GM10847 (cell line): ENCODE results near the gene PAQR5.

Source experiments
- POLR2A ChIP-seq: IDR thresholded peaks from 2 replicates; pipeline ENCODE4 v1.6.1; 2011; ENCODE audit not compliant: insufficient read length; ENCODE audit errors: extremely low read depth

Gene PAQR5

DNA sequence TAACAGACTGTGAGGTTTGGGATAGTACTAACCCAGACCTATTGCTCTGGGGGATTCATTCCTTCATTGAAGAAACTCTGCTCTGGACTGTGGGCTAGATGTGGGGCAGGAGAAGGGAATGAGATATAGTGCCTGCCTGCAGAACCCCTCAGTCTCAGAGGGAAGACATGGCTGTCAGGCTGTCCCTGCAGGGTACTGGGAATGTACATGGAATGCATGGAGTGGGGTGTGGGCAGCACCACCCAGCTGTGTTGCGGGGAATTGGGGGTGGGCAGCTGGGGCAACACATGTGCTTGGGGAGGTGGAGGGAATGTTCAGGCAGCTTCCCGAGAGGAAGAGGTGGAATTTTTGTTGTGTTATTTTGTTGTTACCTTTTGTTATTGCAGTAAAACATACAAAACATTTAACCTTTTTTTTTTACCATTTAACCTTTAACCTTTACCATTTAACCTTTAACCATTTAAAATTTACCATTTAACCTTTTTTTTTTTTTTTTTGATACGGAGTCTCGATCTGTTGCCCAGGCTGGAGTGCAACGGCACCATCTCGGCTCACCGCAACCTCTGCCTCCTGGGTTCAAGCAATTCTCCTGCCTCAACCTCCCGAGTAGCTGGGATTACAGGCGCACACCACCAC, 7.3 kb downstream of the PAQR5 start:
- TF ChIP-seq POLR2A, result no peak

DNA sequence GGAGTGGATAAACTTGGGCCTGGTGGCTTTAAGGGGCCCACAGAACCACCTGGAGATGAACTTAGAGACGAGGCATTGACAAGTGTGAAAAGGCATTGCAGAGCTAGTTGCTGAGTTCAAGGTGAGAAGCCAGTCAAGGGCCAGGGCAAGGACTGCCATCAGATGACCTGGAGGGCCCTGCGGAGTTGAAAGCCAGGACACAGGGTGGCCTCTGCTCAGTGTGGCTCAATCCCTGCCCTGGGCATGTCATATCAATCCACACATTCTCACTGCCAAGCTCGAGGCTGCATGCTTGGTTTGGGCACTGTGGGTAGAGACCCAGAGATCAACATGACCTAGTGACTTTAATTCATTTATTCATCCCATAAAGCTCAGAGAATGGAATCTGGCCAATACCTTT, 9.2 kb downstream of the PAQR5 start:
- no peak for TF ChIP-seq POLR2A

GRCh38 chr15:69308949-69309348, 10.2 kb downstream of the PAQR5 start:
- no peak for TF ChIP-seq POLR2A

DNA sequence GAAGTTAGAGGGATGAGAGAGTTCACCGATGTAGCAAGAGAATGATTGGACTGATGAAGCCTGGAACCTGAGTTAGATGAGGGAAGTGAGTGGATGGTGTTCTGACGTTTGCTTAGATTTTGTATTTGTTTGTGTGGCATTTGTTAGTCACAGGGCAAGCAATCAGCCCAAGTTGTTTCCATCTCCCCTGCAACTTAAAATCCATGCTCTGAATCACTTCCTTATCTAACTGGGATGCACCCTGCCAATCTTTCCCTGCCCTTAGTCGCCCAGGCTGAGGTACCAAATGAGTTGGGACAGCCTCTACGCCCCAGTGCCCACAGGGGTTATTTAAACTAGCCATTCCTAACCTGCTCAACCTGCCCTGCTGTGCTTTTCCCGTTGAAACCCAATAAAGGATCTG, 12.6 kb downstream of the PAQR5 start:
- no peak for TF ChIP-seq POLR2A

DNA sequence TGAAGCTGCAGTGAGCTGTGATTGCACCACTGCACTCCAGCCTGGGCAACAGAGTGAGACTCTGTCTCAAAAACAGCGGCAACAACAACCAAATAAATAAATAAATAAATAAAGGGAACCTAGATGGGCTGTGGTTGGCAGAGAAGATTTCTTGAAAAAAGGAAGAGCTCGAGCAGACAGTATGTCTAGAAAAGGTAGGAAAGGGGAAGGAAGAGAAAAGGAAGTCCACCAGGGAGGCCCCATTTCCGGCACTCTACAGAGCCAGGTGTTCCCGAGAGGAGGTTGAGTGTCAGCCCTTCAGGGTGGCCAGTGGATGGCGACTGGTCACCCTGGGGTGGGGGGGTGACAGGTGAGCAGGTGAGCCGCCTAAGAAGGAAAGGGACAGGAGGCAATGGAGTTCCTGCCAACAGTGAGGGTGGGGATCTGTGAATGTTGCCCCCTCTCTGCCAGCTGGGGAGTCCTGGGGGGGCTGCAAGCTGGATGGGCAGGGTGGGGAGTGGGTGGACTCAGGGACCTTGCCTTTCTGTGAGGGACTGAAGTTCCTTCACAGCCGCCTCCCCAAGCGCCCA, 14.8 kb downstream of the PAQR5 start:
- no peak for TF ChIP-seq POLR2A

DNA sequence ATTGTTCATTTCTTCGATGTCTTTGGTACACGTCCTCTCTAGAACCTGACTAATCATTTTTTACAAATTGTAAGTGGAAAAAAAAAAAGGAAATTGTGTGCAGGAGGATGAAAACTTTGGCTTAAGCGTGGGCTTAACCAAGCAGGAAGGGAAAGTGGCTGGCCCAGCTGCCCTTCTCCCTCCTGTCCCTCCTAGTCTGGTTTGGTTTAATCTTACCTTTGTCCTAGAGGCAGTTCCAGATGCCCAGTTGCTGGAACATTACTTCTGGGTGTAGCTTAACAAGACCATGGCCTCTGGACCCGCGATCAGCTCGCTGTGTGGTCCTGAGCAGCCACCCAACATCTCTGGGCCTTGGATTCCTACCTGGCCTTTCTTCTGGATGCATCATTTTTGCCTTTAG, 15.4 kb downstream of the PAQR5 start:
- no peak for TF ChIP-seq POLR2A

GRCh38 chr15:69314736-69315135, 16.0 kb downstream of the PAQR5 start:
- TF ChIP-seq POLR2A, result no peak

DNA sequence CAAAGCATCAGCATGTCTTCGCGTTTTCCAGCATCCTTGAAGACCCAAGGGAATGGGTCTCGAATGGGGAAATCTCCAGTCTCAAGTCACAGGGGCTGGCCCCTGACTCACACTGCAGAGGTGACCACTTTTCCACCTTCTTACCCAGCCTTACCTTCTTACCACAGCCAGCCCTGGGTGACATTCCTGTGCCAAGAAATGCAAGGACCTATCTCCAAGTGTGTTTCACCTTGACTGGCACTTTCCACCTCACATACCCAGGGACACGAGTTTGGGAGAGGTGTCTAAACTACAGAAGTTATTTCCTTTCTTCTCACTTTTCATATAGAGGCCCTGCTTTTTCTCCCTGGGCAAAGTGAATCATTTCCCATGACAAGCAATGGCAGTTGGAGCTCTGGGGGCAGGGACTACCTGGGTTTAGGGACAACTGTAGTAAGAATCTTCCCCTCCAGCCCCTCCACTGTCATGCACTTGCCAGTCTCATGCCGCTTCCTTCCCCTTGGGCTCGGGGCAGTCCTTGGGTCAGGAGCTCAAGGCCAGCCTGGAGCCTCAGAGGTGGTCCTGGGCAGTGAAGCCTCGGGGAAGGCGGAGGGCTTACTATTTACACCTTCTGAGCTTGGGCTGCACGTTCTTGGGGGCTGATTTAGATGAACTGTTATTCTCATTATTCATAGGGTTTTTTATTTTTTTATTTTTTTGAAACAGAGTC, 16.8 kb downstream of the PAQR5 start:
- no peak for TF ChIP-seq POLR2A

DNA sequence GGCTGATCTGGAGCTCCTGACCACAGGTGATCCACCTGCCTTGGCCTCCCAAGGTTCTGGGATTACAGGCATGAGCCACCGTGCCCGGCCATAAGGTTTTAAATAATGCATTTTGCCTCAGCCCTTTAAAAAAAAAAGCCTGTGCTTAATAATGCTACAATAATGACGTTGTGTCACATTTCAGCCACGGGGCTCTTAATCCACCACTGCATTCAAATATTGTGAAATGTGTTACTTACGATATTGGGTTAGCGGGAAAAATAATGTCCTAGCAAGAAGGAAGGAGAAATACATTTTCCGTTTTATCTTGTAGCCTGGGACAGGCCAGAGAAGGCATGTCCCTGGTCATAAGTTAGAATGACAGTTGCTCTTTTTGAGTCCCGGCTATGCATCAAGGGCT, 17.6 kb downstream of the PAQR5 start:
- TF ChIP-seq POLR2A, result no peak

DNA sequence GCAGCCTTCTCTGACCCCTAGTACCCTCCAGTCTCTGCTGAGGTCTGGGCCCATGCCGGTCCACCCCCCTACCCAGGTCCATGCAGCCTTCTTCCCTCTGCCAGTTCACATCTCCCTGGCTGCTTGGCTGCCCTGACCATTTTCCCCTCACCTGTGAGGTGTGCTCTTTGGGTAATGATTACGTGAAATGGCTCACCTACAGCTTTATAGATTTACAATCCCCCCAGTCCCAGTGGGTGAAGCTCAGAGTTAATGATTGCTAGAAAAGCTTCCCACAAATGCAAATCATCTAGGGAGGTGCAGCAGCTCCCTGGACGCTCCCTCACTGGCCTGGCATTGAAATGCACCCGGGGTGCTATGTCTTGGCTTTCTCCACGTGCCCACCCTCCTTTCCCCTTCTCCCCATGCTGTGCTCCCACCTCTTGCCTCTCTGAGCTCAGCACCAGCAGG, 18.7 kb downstream of the PAQR5 start:
- no peak for TF ChIP-seq POLR2A

GRCh38 chr15:69318033-69318432, 19.3 kb downstream of the PAQR5 start:
- TF ChIP-seq POLR2A, result no peak

DNA sequence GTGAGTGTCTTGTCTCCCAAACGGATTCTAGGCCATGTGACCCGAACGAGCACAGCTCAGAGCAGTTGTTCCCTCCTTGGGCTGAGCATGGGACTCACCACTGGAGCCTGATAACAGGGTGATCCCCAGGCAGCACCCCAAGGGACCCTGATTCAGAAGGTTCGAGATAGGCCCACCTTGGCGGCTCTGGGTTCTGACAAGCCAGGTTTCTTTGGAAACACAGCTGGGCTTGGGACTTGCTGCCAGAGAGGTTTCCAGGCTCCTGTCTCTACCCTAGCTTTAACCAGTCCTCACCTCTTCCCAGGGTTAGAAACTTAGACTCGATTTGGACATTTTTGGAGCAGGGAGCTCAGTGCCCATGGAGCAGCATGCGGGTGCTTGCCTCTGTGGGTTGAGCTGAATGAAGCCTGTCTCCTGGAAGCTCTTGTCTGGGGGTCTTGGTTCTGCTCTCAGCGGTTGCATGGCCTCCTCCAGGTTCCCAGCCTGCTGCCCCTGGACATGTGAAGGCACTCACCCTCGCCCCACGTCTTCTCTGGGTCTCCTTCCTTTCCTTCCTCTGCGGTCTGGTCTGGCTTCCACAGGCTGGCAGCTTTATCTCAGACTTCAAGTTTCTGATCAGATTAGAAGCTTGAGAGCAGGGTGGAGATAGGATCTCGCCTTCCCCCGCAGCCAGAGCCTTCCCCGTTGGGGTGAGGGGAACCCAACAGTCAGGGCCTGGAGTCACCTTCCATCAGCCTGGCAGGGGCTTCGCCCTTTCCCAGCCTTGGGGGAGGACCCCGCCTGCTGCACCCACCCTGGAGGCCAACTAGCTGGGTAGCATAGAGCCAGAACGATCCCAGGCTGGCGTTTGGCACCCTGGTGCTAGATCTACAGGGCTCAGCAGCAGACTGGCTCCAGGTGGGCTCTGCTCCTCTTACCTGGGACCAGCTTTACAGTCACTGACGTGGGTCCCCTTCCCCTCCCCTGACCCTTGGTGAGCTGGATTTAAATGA, 21.0 kb downstream of the PAQR5 start:
- no peak for TF ChIP-seq POLR2A

DNA sequence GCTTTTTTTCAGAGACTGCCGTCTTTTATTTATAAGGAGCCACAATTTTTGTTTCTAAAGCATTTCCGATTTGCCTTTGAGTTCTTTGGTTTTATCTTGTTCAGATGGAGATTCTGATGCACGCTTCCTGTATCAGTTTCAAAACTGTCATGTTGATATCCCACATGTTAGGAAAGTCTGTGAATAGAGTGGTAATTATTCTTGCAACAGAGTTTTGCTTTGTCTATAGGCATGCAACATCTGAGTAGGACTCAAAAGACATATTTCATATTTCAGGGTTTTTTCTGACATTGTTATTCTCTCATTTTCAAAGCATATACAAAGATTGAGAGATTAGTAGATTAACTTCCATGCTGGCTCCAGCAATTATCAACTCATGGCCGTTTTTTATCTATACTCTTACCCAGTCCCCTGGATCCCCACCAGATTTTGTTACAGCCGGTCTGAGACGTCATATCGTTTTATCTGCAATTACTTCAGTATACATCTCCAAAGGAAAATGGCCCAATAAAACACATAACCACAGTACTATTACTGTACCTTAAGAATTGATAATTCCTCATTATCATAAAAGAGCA, 22.4 kb downstream of the PAQR5 start:
- TF ChIP-seq POLR2A, result no peak

GRCh38 chr15:69323893-69324430, 25.2 kb downstream of the PAQR5 start:
- TF ChIP-seq POLR2A, result no peak

- TF ChIP-seq POLR2A, result no peak
Measured at GRCh38 chr15:69324565-69324964, 25.9 kb downstream of the PAQR5 start.
